Measurements from ENCODE around the gene TBC1D22A.
A peak's percentile ranks its signal among the peaks of the same experiment; 100 is the strongest.

Gene TBC1D22A

DNA sequence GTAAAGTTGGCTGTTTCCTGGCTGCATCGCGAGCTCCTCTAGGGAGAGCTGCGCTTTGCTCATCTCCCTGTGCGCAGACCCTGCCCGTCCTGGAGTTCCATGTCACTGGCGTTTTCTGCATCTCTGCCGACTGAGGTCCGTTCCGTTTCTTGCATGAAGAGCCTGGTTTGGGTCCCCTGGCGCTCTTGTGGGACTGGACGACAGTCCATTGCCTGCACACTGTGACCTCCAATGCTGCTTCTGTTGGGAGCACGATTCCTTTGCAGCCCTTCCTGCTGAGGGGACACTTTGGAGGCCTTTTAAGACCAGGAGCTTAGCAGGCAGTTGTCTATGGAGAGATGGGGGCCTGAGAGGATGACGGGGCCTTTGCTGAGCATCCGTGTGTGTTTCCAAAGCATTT is 90.3 kb downstream of the TBC1D22A start:
- DNase-seq (ENCODE audit: insufficient read length, low spot score) = no peak
- FAIRE-seq = no peak

DNA sequence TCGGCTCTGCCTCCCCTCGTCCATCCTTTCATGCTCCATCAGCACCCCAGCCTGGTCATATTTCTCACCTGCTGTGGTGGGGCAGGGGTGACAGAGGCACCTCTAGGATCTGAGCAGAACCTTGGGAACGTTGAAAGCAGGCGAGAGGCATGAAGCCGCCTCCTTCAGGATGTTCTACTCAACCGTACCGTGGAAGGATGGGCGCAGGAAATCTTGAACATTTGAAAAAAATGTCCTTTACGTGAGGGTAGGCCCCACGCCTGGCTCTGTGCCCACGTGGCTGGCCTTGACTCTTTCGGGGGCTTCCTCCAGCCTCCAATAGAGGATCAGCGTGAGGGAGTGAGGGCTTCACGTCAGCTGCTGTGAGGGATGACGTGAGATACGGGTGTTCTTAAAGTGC is 90.7 kb downstream of the TBC1D22A start:
- no peak for FAIRE-seq
- no peak for DNase-seq (ENCODE audit: insufficient read length, low spot score)

DNA sequence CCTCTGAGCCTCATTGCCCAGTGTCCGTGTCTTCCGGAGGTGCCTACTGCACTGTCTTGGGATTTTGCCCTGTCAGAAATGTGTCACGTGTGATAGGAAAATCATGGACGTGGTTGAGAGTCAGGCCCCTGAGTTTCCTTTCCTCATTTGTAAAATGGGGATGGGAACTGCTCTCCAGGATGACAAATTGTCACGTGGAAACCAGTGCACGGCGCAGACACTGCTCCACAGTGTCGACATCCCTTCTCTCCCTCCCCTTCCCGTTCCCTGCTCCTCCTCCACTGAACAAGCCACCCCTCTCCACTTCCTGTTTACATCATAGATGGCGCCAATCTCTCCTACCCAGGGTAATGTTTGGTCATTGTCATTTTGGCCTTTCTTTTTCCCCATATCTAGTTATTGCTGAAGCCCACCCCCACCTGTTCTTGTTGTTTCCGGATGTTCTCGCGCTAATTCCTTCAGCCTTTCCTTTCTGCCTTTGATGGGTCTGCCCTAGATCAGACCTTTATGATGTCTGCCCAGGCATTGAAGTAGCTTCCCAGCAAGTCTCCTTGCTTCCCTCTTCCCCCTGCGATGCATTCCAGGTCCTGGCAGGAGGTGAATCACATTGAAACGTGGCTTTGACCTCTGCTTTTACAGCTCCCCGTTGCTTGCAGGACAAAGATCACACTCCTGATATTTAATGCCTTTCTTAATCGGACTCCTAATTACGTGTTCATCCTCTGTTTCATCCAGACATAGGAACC is 91.8 kb downstream of the TBC1D22A start:
- DNase-seq (ENCODE audit: insufficient read length, low spot score) (no peak), FAIRE-seq (no peak)

DNA sequence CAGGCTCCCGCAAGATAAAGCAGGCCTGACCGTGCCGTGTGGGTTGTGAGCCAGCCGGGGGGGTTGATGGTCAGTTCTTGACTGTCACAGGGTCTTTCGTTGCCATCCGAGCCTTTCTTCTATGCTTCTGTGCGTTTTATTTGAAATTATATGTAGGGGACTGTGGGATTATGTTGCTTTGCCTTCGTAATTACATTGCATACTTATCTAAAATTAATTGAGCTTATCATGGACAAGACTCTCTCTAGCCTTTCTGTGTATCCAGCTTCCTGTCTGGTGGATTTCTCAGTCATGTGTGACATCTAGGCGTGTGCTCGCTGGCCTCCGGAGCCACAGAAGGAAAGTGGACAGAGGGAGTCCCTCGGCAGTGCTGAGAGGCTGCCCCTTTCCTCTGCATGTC is 93.2 kb downstream of the TBC1D22A start:
- no peak for FAIRE-seq

DNA sequence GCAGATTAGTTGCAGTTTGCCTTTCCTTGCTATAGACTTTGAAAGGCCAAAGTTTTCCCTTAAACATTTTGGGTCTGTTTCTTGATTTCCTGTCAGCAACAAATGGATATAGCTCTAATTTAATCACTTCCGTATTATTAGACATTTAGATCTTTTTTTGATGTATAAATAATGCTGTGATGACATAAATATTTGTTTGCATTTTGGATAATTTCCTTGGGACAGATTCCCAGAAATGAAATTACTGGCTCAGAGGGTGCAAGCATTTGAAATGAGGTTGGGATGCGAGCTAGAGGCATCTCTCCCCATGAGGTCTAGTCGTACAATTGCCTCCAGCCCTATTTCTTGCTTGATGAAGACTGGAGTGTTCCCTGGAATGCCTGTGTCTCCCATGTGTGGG is 94.2 kb downstream of the TBC1D22A start:
- no peak for FAIRE-seq

More for the DNA sequence above, 93.2 kb downstream of the TBC1D22A start:
- DNase-seq (ENCODE audit: insufficient read length, low spot score) = no peak

DNA sequence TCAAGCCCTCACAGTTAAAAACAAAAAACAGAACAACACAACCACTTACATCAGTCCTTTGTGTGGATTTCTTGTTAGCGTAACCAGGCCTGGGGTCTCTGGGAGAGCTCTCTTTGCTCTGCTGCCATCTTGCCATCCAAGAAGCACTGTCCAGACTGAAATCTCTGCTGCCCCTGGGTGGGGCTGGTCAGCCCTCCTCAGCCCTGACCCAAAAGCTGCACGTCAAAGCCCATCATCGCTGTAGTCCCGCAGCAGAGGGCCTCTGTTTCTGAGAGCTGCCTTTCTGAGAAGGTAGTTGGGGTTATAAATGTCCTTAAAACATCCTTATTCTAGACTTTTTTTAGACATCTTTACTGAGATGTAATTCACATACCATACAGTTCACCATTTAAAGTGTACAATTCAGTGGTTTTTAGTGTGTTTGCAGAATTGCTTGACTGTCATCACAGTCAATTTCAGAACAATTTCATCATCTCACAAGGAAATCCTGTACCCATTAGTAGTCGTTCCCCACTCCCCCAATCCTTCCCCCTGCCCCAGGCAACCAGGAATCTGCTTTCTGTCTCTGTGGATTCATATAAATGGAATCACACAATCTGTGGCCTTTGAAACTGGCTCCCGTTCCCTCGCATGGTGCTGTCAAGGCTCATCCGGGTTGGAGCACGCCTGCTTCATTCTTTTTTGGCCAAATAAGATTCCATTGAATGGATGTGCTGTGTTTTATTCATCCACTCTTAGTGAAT is 94.9 kb downstream of the TBC1D22A start:
- FAIRE-seq = no peak
- no peak for DNase-seq (ENCODE audit: insufficient read length, low spot score)

More for the DNA sequence above, 94.2 kb downstream of the TBC1D22A start:
- no peak for DNase-seq (ENCODE audit: insufficient read length, low spot score)

DNA sequence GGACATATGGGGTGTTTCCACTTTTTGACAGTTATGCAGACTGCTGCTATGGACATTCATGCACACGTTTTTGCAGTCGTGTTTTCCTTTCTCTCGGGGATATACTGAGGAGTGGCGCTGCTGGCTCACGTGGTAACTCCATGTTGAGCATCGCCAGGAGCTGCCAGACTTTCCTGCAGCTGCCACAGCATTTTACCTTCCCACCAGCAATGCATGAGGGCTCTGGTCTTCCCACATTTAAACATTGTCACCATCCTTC is 95.4 kb downstream of the TBC1D22A start:
- FAIRE-seq (no peak), DNase-seq (ENCODE audit: insufficient read length, low spot score) (no peak)

DNA sequence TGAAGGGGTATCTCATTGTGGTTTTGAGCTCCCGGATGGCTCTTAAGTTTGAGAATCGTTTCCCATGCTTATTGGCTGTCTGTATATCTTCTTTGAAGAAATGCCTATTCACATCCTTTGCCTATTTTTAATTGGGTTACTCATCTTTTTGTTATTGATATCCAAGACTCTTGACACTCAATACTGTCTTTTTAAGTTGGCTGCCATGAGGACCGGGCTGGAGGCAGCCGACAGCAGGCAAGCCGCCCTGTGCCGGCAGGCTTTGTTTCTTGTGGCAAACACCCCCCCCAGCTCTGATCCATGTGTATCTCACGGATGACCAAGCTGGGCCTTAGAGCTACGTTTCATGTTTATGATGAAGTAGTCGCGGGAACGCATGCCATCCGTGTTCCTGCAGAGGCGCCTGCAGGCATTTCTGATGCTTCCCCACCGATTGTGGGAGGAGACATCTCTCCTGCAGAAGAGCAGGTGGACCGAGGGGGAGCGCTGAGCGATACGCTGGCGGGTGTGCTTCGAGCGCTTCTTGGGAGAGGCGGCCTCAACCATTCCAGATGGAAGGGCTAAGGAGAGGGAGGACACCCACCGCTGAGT is 95.8 kb downstream of the TBC1D22A start:
- FAIRE-seq (no peak), DNase-seq (ENCODE audit: insufficient read length, low spot score) (no peak)

DNA sequence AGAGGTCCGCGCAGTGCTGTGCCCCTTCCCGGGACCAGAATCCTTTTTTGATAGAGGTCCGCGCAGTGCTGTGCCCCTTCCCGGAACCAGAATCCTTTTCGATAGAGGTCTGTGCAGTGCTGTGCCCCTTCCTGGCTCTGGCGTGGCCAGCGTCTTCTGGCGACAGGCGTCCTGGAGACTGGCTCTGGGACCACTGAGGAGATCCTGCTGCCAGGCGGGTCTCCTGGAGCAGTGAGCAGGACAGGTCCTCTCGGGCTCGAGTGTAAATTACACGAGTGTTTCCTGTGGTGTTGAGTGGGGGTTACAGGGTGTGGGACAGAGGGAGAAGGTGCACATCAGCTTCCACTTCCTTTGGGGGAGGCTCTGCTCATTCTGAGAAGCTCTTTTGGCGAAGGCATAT is 98.1 kb downstream of the TBC1D22A start:
- DNase-seq (ENCODE audit: insufficient read length, low spot score) = no peak
- no peak for FAIRE-seq

DNA sequence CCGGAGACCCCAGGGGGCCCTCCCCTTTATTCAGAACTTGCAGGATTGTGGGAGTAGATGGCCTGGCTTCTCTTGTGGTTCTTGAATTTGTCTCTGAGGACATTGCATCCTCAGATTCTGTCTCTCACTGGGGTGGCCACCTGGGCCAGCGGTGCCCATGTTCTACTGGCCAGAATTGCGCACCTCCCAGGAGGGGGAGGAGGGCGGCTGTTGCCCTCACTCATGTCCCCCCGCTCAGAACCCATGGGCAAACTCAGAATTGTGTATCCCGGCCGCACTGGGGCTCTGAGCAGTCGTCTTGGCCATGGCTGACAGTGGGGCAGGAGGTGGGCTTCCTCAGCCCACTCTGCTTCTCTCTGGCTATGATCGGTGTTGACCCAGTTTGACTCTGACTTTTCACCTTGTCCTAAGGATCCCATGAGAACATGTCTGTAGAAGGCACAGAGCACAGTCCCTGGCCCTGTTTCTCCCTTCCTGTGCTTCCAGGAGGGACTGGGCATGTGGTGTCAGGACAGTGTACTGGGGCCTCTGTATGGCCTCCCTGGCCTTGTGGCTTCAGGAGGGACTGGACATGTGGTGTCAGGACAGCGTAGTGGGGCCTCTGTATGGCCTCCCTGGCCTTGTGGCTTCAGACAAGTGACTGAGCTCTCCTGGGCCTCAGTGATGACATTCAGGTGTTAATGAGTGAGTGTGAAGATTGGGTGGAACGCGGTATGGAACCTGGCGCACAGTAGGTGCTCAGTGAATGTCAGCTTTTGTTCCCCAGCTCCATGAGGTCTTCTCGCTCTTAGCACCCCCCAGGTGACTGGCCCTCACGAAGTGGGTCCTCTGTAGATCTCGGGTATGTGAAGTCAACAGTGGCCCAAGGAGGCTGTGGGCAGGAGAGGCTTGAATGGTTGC is 99.3 kb downstream of the TBC1D22A start:
- DNase-seq (ENCODE audit: insufficient read length, low spot score) (no peak), FAIRE-seq (no peak)

DNA sequence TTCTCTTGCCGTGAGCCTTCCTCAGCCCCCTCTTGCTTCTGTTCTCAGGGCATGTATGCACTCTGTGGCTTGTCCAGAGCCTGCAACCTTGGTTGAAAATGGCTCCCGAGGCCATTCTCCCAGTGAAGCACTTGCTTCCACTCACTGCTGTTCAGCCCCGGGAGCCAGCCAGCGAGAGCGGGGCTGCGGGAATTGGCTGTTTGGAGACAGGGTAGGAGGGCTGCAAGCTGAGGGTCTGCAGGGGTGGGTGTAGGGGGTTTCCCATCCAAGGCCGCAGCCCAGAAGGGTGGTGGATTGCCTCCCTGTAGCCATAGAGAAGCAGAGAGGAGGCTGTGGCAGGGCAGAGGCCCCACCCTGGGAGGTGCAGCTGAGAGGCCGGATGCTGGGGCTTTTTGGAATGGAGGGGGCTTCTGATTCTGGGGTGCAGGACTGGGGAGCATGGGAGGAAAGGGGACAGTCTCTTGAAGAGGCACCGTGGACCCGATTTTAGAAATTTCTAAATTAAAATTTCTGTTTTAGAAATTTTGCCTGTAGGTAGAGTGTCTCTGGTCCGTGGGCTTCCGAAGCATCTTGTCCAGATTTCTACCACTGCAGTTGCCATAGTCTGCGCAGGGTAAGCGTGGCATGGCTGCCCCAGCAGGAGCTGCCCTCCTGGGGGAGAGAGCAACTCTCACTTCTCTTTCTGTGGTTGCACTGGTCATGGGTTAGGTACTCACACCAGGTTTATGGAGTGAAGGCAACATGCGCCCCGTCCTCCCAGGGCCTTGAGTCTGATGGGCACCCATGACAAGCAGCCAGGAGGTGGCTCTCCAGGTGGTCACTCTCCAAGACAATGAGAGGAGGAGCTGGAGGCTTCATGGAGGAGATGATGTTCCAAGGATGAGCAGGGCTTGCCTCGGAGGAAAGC is 100.2 kb downstream of the TBC1D22A start:
- no peak for FAIRE-seq
- DNase-seq (ENCODE audit: insufficient read length, low spot score) = no peak

DNA sequence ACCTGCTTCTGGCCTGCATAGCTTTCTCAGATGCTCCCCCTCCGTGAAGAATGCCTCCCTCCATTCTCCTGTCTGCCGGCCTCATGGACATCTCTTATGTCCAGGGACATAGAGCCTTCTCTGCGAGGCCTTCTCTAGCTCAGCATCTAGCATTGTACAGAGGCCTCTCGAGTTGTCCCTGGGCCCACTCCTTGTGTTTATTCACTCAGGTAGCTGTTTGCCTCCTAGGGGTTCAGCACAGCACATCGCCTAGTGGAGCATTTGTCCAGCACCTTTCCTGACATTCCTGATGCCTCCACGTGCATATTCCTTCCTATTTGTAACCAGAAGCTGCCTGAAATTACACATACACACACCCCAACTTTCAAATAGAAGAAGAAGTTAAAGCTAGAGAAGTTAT is 101.3 kb downstream of the TBC1D22A start:
- no peak for DNase-seq (ENCODE audit: insufficient read length, low spot score)
- FAIRE-seq = no peak

DNA sequence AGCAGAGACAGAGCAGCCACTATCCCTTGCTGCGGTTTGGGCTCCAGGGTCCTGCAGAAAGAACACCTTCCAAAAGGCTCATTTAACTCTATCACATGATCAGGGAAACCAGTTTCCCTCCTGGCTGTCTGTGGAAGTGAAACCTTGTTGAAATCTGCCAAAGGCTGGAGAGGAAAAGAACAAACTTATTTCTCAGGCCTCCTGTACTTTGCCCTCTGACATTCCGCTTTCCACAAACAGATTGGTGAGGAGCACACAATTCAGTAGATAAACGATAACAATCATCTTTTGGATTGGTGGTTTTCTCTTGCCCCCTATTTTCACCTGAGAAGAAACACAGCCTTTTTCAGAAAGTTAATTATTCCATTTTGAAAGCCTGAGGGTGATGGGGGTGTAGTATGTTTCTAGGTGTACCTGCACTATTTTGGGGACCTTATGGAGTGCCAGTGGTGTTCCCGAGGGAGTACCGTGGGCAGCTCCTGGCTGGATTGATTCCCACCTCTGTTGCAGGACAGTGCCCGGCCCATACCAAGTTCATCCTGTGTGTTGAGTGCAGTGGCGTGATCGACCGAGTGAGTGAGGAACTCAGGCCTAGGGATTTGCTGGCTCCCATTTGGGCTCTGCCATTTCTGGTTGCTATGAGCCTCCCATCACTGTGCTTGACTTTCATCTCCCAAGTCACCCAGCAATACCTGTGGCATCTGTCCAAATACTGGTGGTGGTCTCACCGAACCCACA is 102.0 kb downstream of the TBC1D22A start:
- DNase-seq (ENCODE audit: insufficient read length, low spot score) (no peak), FAIRE-seq (no peak)

DNA sequence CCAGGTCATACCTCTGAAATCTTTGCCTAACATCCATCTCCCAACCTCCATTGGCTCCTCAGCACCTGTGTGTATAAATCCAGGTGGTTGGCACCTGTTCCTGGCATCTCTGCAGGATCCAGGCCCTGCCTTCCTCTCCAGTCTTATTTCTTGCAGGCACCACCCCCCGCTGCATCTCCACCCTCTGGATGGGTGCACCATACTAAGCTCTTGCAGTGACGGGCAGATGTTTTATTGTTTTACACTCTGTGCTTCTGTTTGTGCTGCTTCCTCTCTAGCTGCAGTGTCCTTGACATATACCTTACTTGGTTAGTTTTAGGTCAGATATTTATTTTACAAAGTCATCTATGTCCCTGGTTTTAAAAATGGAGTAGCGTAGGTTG is 102.6 kb downstream of the TBC1D22A start:
- DNase-seq (ENCODE audit: insufficient read length, low spot score) (no peak), FAIRE-seq (no peak)

DNA sequence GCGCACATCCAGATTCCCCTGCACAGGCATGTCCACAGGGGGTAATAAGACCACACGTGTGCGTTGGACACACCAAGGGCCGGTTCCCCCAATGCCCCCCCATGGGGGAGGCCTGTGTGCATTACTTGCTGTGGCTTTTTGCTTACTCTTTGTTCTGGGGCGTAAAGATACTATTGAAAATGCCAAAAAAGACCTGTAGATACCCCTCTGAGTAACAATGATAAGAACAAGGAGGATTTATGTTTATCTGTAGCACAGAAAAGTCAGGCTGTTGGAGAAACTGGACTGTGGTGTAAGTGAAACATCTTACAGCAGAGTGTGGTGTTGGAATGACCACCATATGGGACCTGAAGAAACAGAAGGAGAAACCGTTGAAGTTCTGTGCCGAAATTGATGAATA is 103.2 kb downstream of the TBC1D22A start:
- DNase-seq (ENCODE audit: insufficient read length, low spot score) = no peak
- no peak for FAIRE-seq

DNA sequence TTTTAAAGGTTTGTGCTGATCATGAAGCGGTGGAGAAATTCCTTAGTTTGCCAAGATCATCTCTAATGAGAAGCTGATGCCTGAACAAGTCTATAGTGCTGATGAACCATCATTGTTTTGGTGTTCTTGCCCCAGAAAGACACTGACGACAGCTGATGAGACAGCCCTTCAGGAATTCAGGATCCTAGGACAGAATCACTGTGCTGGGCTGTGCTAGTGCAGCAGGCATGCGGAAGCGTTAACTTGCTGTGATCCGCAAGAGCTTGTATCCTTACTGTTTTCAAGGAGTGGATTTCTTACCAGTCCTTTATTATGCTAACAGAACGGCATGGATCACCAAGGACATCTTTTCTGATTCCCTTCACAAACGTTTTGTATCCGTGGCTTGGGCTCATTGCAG is 104.1 kb downstream of the TBC1D22A start:
- FAIRE-seq (no peak), DNase-seq (ENCODE audit: insufficient read length, low spot score) (peak; percentile 41)

DNA sequence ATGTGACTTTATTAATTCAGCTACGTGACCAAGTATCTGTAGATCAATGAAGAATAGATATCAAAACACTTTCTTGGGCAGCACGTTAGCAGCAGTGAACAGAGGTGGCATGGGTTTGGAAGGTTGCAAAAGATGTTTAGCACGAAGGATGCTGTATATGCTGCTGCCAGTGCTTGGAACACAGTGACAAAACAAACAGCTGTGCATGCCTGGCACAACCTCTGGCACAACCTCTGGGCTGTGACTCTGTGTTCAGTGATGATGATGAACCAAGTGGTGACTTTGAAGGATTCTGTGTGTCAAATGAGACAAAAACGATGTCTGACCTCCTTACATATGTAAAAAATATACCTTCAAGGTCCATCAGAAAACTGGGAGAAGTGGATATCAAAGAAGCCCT is 104.7 kb downstream of the TBC1D22A start:
- FAIRE-seq = peak; percentile 26
- DNase-seq (ENCODE audit: insufficient read length, low spot score) = no peak

DNA sequence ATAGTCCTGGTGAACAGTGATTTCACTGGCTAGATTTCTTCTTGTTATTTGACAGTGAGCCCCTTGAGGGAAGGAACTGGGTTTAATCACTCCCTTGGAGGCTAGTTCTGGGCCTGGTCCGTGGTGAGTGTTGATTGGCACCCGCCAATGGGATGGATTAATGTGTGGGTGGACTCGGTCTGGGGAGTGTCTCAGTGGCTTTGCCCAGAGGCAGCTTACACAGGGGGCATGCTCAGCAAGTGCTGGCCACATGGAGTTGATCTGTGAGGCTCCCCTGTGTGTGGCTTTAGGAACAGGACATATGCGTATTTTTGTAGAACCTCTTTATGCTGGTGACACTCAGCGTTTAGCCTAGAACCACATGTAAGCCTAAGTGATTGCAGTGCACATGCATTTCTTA is 106.9 kb downstream of the TBC1D22A start:
- FAIRE-seq (no peak), DNase-seq (ENCODE audit: insufficient read length, low spot score) (no peak)

DNA sequence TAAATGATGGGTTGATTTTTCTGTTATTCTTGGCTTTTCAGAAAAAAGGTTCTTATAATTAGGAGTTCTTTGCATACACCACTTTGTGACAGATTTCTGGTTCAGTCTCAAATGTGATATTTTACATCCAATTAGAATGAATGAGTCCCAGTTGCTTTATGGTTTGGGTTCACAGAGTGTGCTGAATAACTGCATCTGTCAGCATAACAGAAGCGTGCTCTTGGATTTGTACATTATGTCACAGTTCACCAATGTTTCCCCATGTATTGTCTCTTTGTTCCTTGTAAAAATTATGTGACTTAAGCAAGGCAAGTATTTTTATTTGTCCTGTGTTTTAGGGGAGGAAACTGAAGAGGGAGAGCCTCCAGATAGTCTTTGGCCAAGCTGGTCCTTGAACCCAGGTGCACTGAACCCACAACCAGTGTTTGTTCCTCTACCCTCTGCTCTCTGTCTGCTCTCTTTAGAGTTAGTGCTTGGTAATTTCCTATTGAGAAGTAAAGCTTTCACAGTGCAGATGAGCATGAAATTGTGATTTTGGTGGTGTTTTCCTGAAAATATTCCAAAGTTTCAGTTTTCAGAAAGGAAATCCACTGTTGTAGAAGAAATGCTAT is 107.5 kb downstream of the TBC1D22A start:
- no peak for DNase-seq (ENCODE audit: insufficient read length, low spot score)

More for the DNA sequence above, 107.5 kb downstream of the TBC1D22A start:
- no peak for FAIRE-seq

All from HTR-8/SVneo (cell line).